Smooth muscle cell (in vitro differentiated cells): ENCODE results near the gene TMPRSS12. TPM values are rescaled to one million over a fixed set of nuclear protein-coding genes. Genes with fewer than 3 reads are reported as not detected.
A peak's percentile ranks its signal among the peaks of the same experiment; 100 is the strongest.
"Not testable (repeated sequence)": the region's sequence is repeated elsewhere in the genome, so short reads cannot be mapped to it uniquely, and the experiment has no call there.

Source experiments
- DNase-seq: peaks from one replicate; lab custom pipeline; 2025; ENCODE audit not compliant: unreplicated experiment; lab: John Stamatoyannopoulos, UW
- H2AFZ ChIP-seq: fragments of 200-600 bp; sonication (generic); 2 replicates; pipeline ENCODE4 v1.6.0; 2016; ENCODE audit warnings: antibody characterized with exemption, low read depth, mild to moderate bottlenecking
- H3F3A ChIP-seq: fragments of 200-600 bp; sonication (generic); 2 replicates; pipeline ENCODE4 v1.6.0; 2017; ENCODE audit warnings: antibody characterized with exemption, low read depth
- H3K27ac ChIP-seq: fragments of 200-600 bp; sonication (generic); 2 replicates; pipeline ENCODE4 v1.5.1; 2016; ENCODE audit warnings: low read depth, mild to moderate bottlenecking
- H3K27me3 ChIP-seq: fragments of 200-600 bp; sonication (generic); 2 replicates; pipeline ENCODE4 v1.6.1; 2016; ENCODE audit warnings: low read depth, mild to moderate bottlenecking
- H3K36me3 ChIP-seq: fragments of 200-600 bp; sonication (generic); 2 replicates; pipeline ENCODE4 v1.5.1; 2016; ENCODE audit warnings: low read depth
- H3K4me1 ChIP-seq: fragments of 200-600 bp; sonication (generic); 2 replicates; pipeline ENCODE4 v1.5.1; 2016; ENCODE audit warnings: low read depth
- H3K4me2 ChIP-seq: fragments of 200-600 bp; sonication (generic); 2 replicates; pipeline ENCODE4 v1.6.0; 2016; ENCODE audit warnings: mild to moderate bottlenecking
- H3K4me3 ChIP-seq: fragments of 200-600 bp; sonication (generic); 2 replicates; pipeline ENCODE4 v1.5.1; 2016; ENCODE audit warnings: mild to moderate bottlenecking
- H3K79me2 ChIP-seq: fragments of 200-600 bp; sonication (generic); 2 replicates; pipeline ENCODE4 v1.6.0; 2016; ENCODE audit warnings: low read depth, mild to moderate bottlenecking
- H3K9ac ChIP-seq: fragments of 200-600 bp; sonication (generic); 2 replicates; pipeline ENCODE4 v1.6.0; 2016; ENCODE audit warnings: low read depth
- H3K9me3 ChIP-seq: fragments of 200-600 bp; sonication (generic); replicated peaks from 2 replicates; pipeline ENCODE4 v1.5.1; 2016; ENCODE audit warnings: low read depth
- H4K20me1 ChIP-seq: fragments of 200-600 bp; sonication (generic); 2 replicates; pipeline ENCODE4 v1.6.0; 2016; ENCODE audit warnings: low read depth
- WGBS: methylation state at CpG from one replicate; pipeline ENCODE4 v1.1.7; 2016; ENCODE audit warnings: low lambda C conversion rate; 5-methylcytosine and 5-hydroxymethylcytosine counted together
- polyA plus RNA-seq: library from polyadenylated mRNA; unstranded; fragments of >200 nt; fragmentation: Nextera tagmentation; extraction: Ambion mirVana; gene quantifications from 2 replicates; pipeline ENCODE4 v1.2.1, GENCODE V29; 2016
- total RNA-seq: library from RNA; depleted of rRNA; stranded (reverse); fragments of >200 nt; gene quantifications from 2 replicates; pipeline ENCODE4 v1.2.3, GENCODE V29; 2014
- TF ChIP-seq, protein P1 (sequence below): fragments of 200-600 bp; sonication (generic); IDR thresholded peaks from 2 replicates; pipeline ENCODE4 v1.5.1; 2017; ENCODE audit warnings: borderline replicate concordance, mild to moderate bottlenecking, antibody characterized with exemption; ENCODE audit not compliant: insufficient read depth, poor library complexity, severe bottlenecking

Gene TMPRSS12
- total and polyA plus RNA-seq, 2 experiments from 2014 or later: not detected

DNA sequence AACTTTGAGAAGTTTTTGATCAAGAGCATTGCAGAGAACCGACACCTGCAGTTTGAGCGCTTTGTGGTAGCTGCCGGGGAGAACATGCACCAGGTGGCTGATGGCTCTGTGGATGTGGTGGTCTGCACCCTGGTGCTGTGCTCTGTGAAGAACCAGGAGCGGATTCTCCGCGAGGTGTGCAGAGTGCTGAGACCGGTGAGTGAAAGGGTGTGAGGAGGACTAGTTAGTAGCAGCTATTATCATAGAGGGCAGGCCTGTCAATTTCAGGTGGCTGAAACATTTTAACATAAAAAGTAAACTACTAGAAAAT lies 82.6 kb downstream of the TMPRSS12 start:
- DNase-seq: no peak
- H3K9me3 ChIP-seq: no peaks in the 10 kb centered on the region

DNA sequence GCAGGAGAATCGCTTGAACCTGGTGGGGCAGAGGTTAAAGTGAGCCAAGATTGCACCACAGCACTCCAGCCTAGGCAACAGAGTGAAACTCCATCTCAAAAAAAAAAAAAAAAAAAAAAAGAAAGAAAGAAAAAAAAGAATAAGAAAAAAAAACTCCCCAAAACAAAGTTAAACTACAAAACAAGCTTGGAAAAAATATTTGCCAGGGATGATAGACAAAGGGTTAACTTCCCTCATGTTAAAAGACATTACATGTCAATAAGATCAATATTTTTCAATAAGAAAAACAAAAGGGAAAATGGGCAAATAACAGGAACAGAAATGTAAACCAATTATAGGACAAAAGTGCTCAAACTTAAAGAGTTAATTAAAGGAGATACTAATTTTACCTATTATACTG lies 83.2 kb downstream of the TMPRSS12 start:
- Histone ChIP-seq H3F3A (peaks cover 12% of the 10 kb centered on the region), H3K27me3 (no peaks in the 10 kb centered on the region), H3K4me2 (peak overlapping the region; percentile 90), H3K9me3 (no peaks in the 10 kb centered on the region), H4K20me1 (no peaks in the 10 kb centered on the region), H2AFZ (no peak overlapping the region), H3K27ac (no peak overlapping the region), H3K36me3 (no peaks in the 10 kb centered on the region), H3K9ac (no peak overlapping the region), H3K4me1 (peaks cover 43% of the 10 kb centered on the region), H3K79me2 (peaks cover 39% of the 10 kb centered on the region), H3K4me3 (peak overlapping the region; percentile 61)
- TF ChIP-seq, protein P1, sequence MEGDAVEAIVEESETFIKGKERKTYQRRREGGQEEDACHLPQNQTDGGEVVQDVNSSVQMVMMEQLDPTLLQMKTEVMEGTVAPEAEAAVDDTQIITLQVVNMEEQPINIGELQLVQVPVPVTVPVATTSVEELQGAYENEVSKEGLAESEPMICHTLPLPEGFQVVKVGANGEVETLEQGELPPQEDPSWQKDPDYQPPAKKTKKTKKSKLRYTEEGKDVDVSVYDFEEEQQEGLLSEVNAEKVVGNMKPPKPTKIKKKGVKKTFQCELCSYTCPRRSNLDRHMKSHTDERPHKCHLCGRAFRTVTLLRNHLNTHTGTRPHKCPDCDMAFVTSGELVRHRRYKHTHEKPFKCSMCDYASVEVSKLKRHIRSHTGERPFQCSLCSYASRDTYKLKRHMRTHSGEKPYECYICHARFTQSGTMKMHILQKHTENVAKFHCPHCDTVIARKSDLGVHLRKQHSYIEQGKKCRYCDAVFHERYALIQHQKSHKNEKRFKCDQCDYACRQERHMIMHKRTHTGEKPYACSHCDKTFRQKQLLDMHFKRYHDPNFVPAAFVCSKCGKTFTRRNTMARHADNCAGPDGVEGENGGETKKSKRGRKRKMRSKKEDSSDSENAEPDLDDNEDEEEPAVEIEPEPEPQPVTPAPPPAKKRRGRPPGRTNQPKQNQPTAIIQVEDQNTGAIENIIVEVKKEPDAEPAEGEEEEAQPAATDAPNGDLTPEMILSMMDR: no peak
- WGBS: 82% methylated on average over 1 of the region's 1 CpG
- DNase-seq: no peak

More for the DNA sequence above, 82.6 kb downstream of the TMPRSS12 start:
- WGBS: 58% methylated on average over 7 of the region's 7 CpGs
- Histone ChIP-seq H3K27ac (no peak overlapping the region), H3F3A (peaks cover 12% of the 10 kb centered on the region), H3K9ac (peak overlapping the region; percentile 36), H3K36me3 (no peaks in the 10 kb centered on the region), H4K20me1 (no peaks in the 10 kb centered on the region), H3K4me2 (peak overlapping the region; percentile 90), H3K4me3 (peak overlapping the region; percentile 61), H3K79me2 (peaks cover 39% of the 10 kb centered on the region), H3K4me1 (peaks cover 43% of the 10 kb centered on the region), H2AFZ (no peak overlapping the region), H3K27me3 (no peaks in the 10 kb centered on the region)
- TF ChIP-seq, protein P1: no peak

DNA sequence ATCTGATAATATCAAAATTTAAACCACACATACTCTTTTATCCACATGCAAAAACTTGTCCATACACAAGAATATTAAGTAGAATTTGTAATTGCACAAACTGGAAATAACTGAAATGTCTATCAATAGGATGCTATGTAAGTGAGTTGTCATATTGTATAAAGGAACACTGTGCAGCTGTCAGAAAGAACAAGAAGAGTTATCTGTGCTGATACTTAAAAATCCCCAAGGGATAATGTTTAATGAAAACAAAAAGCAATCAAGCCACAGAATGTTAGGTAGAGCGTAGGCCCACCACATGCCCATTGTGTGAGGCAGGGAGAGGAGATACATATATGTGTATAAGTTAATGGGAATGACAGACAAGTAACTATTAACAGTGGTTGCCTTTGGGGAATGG lies 83.7 kb downstream of the TMPRSS12 start:
- Histone ChIP-seq H3K36me3 (no peaks in the 10 kb centered on the region), H3K4me3 (peak overlapping the region; percentile 61), H3F3A (peaks cover 12% of the 10 kb centered on the region), H3K4me2 (peak overlapping the region; percentile 90), H3K4me1 (peaks cover 42% of the 10 kb centered on the region), H3K79me2 (peaks cover 39% of the 10 kb centered on the region), H3K9ac (no peak overlapping the region), H2AFZ (no peak overlapping the region), H3K27ac (no peak overlapping the region), H3K27me3 (no peaks in the 10 kb centered on the region), H3K9me3 (no peaks in the 10 kb centered on the region), H4K20me1 (no peaks in the 10 kb centered on the region)
- WGBS: 81% methylated on average over 1 of the region's 1 CpG
- no peak for DNase-seq
- TF ChIP-seq, protein P1: no peak

DNA sequence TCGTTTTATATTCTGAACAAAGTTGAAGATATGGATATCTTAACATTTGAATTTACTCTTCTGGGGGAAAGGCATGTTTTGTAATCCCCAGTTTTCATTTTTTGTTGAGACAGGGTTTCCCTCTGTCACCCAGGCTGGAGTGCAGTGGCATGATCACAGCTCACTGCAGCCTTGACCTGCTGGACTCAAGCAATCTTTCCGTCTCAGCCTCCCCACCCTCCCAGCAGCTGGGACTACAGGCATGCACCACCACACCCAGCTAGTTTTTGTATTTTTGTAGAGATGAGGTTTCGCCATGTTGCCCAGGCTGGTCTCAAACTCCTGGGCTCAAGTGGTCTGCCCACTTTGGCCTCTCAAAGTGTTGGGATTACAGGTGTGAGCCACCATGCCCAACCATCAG lies 84.2 kb downstream of the TMPRSS12 start:
- not testable (repeated sequence) for H3K9me3 ChIP-seq, H2AFZ ChIP-seq, H3K36me3 ChIP-seq, H3K27ac ChIP-seq, DNase-seq, H3F3A ChIP-seq, H4K20me1 ChIP-seq, H3K27me3 ChIP-seq, H3K9ac ChIP-seq
- Histone ChIP-seq H3K4me1 (peaks cover 37% of the 10 kb centered on the region), H3K79me2 (peaks cover 39% of the 10 kb centered on the region), H3K4me2 (peak overlapping the region; percentile 90), H3K4me3 (peak overlapping the region; percentile 61)
- WGBS: 55% methylated on average over 3 of the region's 3 CpGs
